ENCODE results near the gene MCM5. TPM values are rescaled to one million over a fixed set of nuclear protein-coding genes. Genes with fewer than 3 reads are reported as not detected.

MCM5 gene
- total RNA-seq, 6 experiments from 2014 or later: 6.7 to 35.9 (median 13.4) TPM

- ATAC-seq: peak; percentile 3 to 22 (median 10)
- H3K36me3 ChIP-seq: peaks cover 7 to 36% (median 11%) of the 10 kb centered on the region in 4 donors
- H3K27me3 ChIP-seq: no peaks in the 10 kb centered on the region
- H3K4me3 ChIP-seq: peak overlapping the region; percentile 2 to 93 (median 65)
- TF ChIP-seq, protein P1, sequence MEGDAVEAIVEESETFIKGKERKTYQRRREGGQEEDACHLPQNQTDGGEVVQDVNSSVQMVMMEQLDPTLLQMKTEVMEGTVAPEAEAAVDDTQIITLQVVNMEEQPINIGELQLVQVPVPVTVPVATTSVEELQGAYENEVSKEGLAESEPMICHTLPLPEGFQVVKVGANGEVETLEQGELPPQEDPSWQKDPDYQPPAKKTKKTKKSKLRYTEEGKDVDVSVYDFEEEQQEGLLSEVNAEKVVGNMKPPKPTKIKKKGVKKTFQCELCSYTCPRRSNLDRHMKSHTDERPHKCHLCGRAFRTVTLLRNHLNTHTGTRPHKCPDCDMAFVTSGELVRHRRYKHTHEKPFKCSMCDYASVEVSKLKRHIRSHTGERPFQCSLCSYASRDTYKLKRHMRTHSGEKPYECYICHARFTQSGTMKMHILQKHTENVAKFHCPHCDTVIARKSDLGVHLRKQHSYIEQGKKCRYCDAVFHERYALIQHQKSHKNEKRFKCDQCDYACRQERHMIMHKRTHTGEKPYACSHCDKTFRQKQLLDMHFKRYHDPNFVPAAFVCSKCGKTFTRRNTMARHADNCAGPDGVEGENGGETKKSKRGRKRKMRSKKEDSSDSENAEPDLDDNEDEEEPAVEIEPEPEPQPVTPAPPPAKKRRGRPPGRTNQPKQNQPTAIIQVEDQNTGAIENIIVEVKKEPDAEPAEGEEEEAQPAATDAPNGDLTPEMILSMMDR (IDR thresholded peaks at IDR 0.05): no peak
- TF ChIP-seq POLR2A (IDR thresholded peaks at IDR 0.05): no peak
- peaks cover 0 to 56% (median 19%) of the 10 kb centered on the region in 4 donors for H3K4me1 ChIP-seq
- WGBS (ENCODE audit: insufficient coverage, low coverage, low lambda C conversion rate, missing lambda C conversion rate): no CpG with 5 or more reads among the region's 4 CpGs
- H3K9me3 ChIP-seq: no peaks in the 10 kb centered on the region
- intact Hi-C loops (cut with DNase I): no loop called here
- DNase-seq: peak in 1 of 3 donors; percentile 42
- peak overlapping the region; percentile 12 to 37 (median 26) for H3K27ac ChIP-seq
Observed at GRCh38 chr22:35384527-35384926, 15.4 kb upstream of the MCM5 start.

DNA sequence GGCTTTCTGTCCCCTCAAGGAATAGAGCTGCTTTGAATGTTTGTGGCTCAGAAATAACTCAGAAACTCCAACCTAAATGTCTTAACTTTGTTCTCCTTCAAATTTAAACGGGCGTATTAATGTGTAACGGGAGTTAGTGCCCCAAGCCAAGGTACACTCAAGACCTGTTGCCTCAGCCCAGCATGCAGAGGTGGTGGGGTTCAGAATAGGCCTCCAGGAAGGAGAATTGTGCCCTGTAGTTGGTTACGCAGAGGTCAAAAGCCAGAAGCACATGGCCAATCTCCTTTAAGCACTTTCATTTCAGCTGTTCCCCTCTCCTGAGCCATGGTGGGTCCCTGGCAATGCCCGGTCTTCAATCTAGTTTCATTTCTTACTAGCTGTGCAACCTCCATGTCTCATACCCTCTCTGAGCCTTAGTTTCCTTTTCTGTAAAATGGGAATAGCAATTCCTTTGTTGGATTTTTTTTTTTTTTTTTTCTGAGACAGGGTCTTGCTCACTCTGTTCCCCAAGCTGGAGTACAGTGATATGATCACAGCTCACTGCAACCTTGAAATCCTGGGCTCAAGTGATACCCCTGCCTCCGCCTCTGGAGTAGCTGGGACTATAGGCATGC is 14.9 kb upstream of the MCM5 start:
- peak in 1 of 3 donors; percentile 52 for DNase-seq
- Histone ChIP-seq H3K4me3 (peak overlapping the region in 2 of 3 donors; percentile 2 to 93), H3K27me3 (no peaks in the 10 kb centered on the region), H3K9me3 (no peaks in the 10 kb centered on the region), H3K36me3 (peaks cover 7 to 42% (median 11%) of the 10 kb centered on the region in 4 donors), H3K27ac (peak overlapping the region; percentile 12 to 37 (median 26)), H3K4me1 (peaks cover 0 to 50% (median 16%) of the 10 kb centered on the region in 4 donors)
- TF ChIP-seq POLR2A (IDR thresholded peaks at IDR 0.05): no peak
- TF ChIP-seq, protein P1 (IDR thresholded peaks at IDR 0.05): no peak
- intact Hi-C loops (cut with DNase I): no loop called here
- peak in 3 of 4 donors; percentile 4 to 31 (median 12) for ATAC-seq
- 50% methylated on average over 6 of the region's 6 CpGs for WGBS (ENCODE audit: insufficient coverage, low coverage, low lambda C conversion rate, missing lambda C conversion rate)

- Histone ChIP-seq H3K27me3 (no peaks in the 10 kb centered on the region), H3K36me3 (peaks cover 7 to 51% (median 11%) of the 10 kb centered on the region in 4 donors), H3K4me1 (peaks cover 0 to 44% (median 15%) of the 10 kb centered on the region in 4 donors), H3K27ac (no peak overlapping the region), H3K4me3 (no peak overlapping the region), H3K9me3 (no peaks in the 10 kb centered on the region)
- intact Hi-C loops (cut with DNase I): no loop called here
- no peak for TF ChIP-seq POLR2A (IDR thresholded peaks at IDR 0.05)
- TF ChIP-seq, protein P1 (IDR thresholded peaks at IDR 0.05): no peak
- 98% methylated on average over 8 of the region's 19 CpGs for WGBS (ENCODE audit: insufficient coverage, low coverage, low lambda C conversion rate, missing lambda C conversion rate)
- DNase-seq (peak in 2 of 3 donors; percentile 46 to 50), ATAC-seq (no peak)
Observed at GRCh38 chr22:35386670-35387288, 13.2 kb upstream of the MCM5 start.

GRCh38 chr22:35390933-35391332 is 9.0 kb upstream of the MCM5 start:
- no peak for ATAC-seq
- TF ChIP-seq POLR2A (IDR thresholded peaks at IDR 0.05): no peak
- Histone ChIP-seq H3K27me3 (no peaks in the 10 kb centered on the region), H3K4me3 (no peak overlapping the region), H3K9me3 (no peaks in the 10 kb centered on the region), H3K36me3 (peaks cover 7 to 40% (median 11%) of the 10 kb centered on the region in 4 donors), H3K27ac (no peak overlapping the region), H3K4me1 (peaks cover 0 to 35% (median 12%) of the 10 kb centered on the region in 4 donors)
- intact Hi-C loops (cut with DNase I): no loop called here
- DNase-seq: no peak
- WGBS (ENCODE audit: insufficient coverage, low coverage, low lambda C conversion rate, missing lambda C conversion rate): 89% methylated on average over 4 of the region's 5 CpGs

- TF ChIP-seq, protein P1 (IDR thresholded peaks at IDR 0.05): no peak
- no peak for TF ChIP-seq POLR2A (IDR thresholded peaks at IDR 0.05)
- Histone ChIP-seq H3K4me3 (no peak overlapping the region), H3K27me3 (no peaks in the 10 kb centered on the region), H3K36me3 (peaks cover under 1 to 26% (median 2%) of the 10 kb centered on the region in 4 donors), H3K9me3 (no peaks in the 10 kb centered on the region), H3K4me1 (peaks cover 0 to 39% (median 21%) of the 10 kb centered on the region in 4 donors), H3K27ac (no peak overlapping the region)
- intact Hi-C loops (cut with DNase I): no loop called here
- ATAC-seq (peak; percentile 27 to 71 (median 62)), DNase-seq (peak; percentile 44 to 70 (median 68))
- WGBS (ENCODE audit: insufficient coverage, low coverage, low lambda C conversion rate, missing lambda C conversion rate): 45% methylated on average over 2 of the region's 2 CpGs
Observed at GRCh38 chr22:35392357-35392756, 7.6 kb upstream of the MCM5 start.
